K562 (cell line): ENCODE data around the gene PLPP4.

Source experiments
- MTA3 ChIP-seq: fragments of 450-650 bp; formaldehyde crosslinking; IDR thresholded peaks from 2 replicates; pipeline ENCODE4 v1.6.1; 2017; ENCODE audit warnings: mild to moderate bottlenecking, borderline replicate concordance
- NCOA4 ChIP-seq: fragments of 450-650 bp; IDR thresholded peaks from 2 replicates; pipeline ENCODE4 v1.6.1; 2018; ENCODE audit warnings: mild to moderate bottlenecking; ENCODE audit not compliant: partially characterized antibody
- ZNF263 ChIP-seq: sonication (generic); formaldehyde crosslinking; IDR thresholded peaks from 2 replicates; pipeline ENCODE4 v1.8.0; 2022; ENCODE audit warnings: mild to moderate bottlenecking, missing genetic modification reagents, borderline replicate concordance

GRCh38 chr10:120409816-120410215, 47.2 kb upstream of the PLPP4 start:
- no peak for TF ChIP-seq ZNF263 (CRISPR knock-in tag)
- no peak for TF ChIP-seq NCOA4
- TF ChIP-seq MTA3 = no peak
